Stimulated activated CD8-positive, alpha-beta memory T cell treated with anti-CD3 and anti-CD28 coated beads, Interleukin-4, amount 100 ng/mL, for 48 hours (primary cell): ENCODE measurements around the gene NAT10.
A peak's percentile ranks its signal among the peaks of the same experiment; 100 is the strongest.
"Not testable (repeated sequence)": the region's sequence is repeated elsewhere in the genome, so short reads cannot be mapped to it uniquely, and the experiment has no call there.

Experiments
- DNase-seq: peaks from one replicate; pipeline ENCODE4 v3.0.0-alpha.2; 2020

Gene NAT10

DNA sequence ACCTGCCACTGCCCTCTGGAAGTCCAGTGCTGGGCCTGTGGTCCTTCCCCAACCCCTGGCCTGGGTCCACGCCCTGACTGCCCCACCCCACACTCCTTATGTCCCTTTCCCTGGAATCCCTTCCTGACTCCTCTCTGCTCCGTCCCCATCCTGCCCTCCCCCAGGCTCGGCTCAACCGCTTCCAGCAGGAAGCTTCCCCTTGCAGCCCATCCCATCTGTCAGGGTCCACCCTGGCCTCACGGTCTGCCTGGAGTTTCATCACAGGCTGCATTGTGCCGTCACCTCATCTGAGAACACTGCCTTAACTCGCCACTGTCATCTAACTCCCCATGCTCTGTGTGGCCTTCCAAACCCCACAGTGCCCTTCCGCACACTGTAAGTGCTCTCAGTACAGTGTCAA is 64.3 kb downstream of the NAT10 start:
- no peak for DNase-seq

DNA sequence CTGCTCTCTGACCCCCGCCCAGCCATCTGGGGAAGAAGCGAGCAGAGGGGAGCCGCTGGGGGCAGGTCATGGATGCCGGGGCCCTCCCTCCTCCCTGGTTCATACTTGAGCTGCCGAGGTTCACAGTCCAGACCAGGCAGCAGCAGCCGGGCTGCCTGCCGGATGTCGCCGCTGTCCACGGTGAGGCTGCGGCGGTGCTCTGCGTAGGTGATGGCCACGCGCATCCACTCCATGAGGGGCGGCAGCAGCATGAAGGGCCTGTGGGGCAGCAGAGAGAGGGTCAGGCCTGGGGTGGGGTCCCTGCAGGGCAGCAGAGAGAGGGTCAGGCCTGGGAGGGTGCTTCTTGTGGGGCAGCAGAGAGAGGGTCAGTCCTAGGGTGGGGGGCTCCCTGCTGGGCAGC is 67.6 kb downstream of the NAT10 start:
- DNase-seq, result no peak

DNA sequence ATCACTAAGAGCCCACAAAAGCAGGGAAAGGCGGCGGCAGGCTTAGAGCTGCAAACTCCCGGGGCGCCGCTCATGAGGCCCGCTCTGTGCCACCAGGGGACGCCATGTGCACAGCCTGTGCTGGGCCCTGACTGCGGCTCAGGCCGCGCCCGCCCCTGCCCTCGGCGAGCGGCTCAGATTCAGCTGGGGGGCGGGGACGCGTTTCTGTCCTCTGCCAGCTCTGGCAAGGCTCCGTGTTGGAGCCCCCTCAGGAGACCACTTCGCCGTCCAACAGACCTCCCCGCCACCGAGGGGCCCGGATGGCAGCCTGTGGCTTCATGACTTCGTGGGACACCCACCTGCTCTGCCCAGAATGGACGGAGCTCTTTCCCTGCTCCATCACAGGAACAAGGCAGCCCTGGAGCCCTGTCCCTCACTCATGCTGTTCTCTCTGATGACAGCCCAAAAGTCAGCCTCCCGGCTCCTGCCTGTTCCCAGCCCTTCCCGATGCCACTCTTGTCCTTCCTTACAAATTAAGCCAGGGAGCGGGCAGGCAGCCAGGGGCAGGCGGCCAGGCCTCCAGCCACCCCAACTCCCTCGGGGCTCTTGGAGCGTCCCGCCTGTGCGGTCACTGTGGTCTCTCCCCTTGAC is 69.1 kb downstream of the NAT10 start:
- peak; percentile 91 for DNase-seq

DNA sequence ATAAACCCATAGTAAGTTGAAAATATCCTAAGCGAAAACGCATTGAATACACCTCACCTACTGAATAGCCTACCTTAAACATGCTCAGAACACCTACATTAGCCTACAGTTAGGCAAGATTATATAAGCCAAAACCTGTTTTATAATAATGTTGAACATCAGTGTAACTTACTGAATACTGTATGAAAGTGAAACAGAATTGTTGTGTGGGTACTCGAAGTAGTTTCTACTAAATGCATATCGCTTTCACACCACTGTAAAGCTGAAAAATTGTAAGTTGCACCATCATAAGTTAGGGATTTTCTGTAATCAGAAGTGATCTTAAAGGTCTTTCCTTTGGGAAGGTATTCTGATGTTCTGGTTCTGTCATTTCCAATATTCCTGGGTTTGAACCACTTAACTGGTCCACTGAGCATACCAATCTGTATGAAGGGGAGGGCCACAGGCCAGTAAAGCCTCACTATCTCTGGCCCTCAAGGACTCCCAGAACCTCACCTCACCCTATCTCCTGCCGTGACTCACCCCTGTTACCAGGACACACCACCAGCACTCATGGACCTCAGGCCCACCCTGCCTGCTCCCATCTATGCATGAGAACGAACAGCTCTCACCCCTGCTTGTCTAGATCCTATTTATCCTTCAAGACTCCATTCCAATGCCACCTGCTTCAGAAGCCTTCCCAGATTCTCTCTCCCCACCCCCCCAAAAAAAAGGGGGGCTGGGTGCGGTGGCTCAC is 70.0 kb downstream of the NAT10 start:
- no peak for DNase-seq

DNA sequence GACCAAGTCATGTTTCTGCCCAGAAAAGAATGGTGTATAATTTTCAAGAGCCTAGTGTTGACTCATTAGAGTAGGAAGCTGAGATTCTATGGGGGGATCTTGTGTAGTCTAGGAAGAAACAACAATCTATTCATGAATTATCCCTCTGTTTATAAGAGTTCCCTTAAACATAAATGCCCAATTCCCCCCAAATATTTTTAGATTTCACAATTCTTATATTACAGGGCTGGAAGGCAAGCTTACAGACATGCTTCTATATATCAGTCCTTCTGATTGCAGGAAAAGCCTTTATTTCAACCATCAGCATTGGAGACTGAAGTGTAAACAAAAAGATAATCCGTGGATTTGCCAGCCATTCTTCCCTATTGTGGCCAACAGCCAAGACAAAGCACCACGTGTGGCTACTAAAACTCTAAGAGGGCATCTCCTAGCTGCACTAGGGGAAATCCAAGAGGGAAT is 71.4 kb downstream of the NAT10 start:
- no peak for DNase-seq

DNA sequence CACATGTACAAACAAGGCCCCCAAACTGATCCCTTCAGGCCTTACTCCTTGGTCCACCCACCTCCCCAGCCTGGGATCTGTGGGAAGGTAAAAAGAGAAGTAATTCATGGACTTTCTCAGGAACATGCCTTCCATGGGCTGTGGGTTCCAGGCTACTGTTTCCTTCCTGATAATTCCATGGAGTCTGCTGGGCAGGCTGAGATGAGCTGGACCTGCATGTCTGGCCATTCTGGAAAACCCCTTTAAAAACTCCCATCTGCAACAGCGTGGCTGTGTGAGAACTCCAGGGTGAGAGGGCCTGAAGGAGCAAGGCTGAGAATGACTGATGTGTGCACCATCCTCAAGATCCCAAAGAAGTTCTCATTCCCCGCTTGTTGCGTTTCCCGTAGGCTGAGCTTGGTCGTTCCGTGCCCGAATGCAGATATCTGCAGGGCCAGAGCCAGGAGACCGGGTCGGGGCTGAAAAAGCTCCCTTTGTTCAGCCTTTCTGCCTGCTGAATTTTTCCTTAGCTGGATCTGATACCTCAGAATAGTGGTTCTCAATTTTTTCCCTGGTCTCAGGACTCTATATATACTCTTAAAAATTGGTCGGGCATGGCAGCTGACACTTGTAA is 72.9 kb downstream of the NAT10 start:
- DNase-seq, result no peak

DNA sequence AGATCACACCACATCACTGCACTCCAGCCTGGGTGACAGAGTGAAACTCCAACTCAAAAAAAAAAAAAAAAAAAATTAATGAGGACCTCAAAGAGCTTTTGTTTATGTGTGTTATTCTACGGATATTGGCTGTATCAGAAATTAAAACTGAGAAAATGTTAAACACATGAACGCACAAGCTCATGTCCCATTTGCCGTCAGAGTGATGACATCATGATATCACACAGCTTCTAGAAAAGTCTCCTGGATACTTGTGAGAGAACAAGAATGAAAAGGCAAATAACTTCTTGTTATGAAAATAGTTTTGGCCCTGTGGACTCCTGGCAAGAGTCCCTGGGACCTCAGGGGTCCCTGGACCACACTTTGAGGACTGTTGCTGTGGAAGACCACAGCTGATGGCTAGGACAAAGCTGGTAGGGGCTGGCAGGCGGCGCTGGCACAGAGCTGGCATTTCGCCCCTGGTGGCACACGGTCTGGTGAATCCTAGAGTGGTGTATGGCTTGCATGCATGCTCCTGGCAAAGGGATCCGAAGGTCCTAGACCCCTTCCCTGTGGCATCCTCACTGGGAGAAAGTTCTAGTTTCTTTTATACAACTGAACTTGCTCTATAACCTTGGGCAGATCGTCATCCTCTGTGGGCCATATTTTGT is 73.7 kb downstream of the NAT10 start:
- no peak for DNase-seq

DNA sequence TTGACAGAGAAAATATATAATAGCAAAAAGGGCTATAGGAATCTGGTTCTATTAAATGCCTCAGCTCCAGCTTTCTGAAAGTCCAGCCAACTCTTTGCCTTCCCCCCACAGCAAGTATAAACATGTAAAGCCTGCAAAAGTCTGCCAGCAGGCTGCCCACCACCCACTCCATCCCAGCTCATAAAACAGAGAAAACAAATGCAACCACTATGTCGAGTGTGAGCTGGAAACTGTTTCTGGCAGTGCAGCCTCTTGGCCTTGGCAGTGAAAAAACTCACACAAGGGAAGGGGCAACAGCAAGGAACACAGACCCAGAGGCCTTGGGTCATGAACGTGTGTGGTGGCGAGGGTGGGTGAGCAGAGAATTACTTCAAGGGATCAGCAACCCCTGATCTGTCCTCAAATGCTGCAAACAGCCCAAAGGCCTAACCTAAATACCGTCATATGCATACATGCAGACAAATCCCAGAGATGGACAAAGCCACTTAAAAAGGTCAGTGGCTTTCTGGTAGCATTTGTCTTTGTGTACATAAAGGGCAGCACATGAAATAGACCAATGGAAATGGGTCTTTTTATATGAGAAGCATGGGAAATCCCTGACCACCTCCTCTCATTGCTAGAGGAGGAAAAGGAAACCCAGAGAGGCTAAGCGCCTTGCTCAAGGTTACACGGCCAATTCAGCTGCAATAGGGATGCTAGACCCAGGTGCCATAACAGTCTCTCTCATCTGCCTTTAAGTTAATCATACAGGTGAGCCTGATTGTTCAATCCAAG is 74.8 kb downstream of the NAT10 start:
- DNase-seq, result no peak

DNA sequence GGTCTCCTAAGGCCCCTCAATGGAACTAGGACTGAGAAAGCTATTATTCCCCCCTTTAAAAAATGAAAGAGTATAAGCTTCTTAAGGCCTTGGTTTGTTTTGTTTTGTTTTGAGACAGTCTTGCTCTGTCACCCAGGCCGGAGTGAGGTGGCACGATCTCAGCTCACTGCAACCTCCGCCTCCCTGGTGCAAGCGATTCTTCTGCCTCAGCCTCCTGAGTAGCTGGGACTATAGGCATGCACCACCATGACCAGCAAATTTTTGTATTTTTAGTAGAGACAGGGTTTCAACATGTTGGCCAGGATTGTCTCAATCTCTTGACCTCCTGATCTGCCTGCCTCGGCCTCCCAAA is 75.4 kb downstream of the NAT10 start:
- DNase-seq, result not testable (repeated sequence)

DNA sequence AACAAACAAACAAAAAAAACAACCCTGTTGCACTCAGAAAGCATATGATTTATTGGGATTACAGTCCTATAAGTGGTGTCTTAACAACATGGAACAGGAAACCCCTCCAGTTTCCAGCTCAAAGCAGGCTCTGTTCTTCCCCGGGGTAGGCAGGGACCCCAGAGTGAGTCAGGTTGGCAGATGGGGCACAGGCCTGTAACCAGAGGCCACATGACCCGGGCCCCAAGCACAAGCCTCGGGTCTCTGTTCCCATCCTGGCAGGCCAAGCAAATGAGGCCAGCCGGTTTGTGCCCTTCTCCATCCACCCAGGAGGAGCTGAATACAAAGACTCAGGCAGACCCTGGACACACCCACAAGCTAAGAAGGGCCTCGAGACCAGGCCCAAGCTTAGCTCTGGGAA is 75.8 kb downstream of the NAT10 start:
- DNase-seq, result no peak

DNA sequence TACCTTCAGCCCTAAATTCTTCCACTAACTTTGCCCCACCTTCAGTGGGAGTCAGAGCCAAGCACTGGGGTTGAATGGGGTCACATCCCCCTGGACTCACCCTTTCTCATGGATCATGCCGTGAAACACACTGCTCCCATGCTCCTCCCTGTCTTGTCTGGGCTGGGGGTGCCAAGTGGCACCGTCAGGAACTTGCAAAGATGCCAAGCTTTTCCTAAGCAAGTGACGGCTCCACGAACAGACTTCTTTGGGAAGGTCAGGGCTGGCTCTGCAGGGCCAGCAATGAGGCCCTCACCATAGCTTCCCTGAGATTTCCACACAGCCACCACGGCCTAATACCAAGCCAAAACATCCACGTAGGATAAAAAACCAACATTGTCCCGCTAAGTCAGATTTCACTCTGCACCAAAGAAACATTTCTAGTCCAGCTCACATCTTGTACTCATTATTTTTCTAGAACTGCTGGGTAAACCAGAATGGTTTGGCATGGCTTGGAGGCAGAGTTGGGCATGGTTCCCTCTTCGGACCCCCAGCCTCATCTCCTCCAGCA is 76.5 kb downstream of the NAT10 start:
- no peak for DNase-seq

DNA sequence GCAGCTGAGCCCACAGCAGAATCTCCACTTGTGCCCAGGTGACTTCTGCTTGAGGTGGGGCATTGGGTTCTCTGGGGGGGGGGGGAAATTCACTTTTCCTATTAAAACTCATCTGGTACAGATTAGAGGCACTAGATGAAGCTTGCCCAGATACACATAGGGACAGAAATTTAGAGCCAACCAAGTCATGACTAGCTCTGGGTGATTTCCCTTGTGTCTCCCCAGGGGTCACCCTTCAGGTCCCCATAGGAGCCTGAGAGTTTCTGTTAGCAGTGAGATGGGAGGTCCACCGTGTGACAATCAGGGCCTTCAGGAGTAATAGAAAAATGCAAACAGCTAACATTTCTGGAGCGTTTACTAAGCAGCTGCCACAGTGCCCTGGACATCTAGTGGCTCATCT is 77.0 kb downstream of the NAT10 start:
- DNase-seq, result no peak

DNA sequence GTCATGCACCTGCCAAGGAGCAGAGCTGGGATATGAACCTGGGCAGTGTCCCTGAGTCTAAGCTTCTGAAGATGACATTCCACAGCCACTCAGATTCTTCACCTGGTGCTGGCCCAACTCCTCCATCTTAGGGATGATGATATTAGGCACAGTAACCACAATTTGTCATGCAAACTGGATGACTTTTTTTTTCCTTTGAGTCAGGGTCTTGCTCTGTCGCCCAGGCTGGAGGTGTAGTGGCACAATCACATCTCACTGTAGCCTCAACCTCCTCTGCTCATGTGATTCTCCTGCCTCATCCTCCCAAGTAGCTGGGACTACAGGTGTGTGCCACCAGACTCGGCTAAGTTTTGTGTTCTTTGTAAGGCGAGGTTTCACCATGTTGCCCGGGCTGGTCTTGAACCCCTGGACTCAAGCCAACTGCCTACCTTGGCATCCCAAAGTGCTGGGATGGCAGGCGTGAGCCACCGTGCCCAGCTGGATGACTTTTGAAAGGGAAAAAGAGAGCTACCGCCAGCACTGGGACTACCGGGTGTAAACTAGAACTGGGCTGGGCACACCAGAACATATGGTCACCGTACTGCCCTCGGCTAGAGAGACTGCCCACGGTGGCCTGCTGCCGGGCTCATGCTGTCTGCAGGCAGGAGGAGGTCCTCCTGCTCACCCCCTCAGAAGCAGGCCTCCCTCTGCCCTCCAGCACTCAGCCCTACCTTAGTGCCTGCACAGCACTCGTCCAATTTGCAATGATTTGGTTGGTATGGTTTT is 77.7 kb downstream of the NAT10 start:
- no peak for DNase-seq

DNA sequence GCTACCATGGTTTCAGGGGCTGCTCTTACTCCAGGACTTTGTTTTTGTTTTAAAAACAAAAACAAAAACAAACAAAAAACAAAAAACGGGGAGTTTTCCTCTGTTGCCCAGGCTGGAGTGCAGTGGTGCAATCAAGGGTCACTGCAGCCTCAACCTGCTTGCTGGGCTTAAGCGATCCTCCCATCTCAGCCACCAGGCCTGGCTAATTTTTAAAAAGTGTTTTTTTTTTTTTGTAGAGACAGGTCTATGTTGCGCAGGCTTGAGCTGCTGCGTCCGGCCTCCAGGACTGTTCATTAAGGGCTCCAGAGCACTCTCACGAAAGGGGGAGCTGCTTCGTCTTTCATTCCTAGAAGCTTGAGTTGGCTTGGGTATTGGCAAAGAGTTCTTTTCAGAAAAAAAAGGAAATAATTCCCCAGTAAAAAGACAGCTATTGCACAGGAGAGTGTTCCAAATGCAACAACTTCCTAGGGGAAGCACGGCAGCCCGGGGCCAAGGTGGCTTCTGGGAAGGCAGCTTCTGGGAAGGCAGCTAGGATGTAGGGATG is 78.5 kb downstream of the NAT10 start:
- no peak for DNase-seq

DNA sequence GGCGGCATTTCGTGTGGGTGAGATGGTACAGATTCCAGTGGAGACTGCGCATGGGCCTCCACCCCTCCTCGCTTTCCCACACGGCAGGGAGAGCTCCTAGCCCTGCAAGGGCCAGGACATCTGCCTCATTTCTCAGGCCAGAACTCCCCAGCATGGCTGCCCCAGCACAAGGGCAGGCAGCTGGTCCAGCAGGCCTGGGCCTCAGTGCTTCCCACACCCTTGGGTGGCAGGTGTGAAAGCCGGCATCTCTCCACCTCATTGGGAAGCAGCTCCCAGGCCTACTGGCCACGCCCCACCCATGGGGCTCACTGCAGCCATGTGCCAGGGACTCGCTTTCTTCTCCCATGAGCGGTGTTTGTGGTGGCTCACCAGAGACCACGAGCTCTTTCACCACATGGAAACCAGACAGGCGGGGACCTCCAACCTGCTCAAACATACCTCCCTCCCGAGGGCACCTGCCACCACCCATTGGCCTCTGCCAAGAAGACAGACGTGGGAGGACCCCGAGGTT is 79.1 kb downstream of the NAT10 start:
- DNase-seq, result no peak

DNA sequence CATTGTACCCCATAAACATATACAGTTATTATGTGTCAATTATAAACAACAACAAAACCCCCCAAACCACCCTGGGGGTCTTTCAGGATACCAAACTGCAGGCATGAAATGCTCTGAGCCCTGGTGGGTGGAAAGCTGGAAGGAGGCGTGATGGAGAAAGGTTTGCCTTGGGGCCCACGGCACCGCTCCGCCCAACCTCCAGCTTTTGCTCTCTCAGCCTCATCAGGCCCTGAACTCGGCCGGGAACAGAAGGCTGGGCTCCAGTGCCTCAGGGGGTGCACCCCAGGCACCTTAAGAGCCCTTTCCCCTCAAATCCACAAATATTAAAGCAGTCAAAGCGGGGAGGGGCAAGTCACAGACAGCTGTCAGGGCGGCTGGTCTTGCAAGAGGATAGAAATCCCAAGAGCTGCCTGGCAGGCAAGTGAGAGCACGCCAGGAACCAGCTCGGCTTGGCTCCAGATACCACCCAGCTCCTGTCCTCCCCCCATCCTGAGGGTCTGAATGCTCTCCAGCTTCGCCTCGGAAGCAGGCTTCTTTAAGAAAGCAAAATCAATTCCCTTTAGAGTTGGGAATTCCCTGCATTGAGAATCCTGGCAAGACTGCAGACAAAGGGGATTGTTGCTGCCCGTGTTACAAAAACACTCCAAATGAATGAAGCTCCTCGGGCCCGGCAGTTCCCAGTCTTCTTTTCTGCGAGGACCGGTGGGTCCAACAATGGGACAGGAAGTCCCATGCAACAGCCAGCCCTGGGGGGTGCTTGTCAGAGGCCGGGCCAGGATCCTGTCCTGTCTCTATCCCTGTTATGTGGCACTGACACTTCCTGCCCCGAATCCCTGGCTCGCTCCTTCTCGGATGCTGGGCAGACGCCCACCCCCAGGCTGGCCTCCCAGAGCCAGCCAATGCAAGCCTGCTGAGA is 80.8 kb downstream of the NAT10 start:
- DNase-seq, result no peak

DNA sequence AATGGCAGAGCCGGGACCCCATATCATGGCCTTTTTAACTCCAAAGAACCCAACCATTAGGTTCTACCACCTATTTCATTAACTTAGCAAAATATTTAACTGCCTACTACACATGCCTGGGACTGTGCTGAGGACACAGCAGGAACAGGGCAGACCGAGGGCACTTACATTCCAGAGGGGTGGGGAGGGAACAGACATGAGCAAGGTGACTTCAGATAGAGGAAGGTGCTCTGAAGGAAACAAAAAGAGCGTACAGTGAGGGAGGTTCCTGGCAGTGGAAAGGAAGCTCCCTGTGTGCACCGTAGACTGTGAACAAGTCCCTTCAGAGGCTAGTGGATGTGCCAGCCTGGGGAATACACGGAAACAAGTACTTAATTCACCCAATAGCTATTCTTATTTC is 82.8 kb downstream of the NAT10 start:
- DNase-seq, result no peak

DNA sequence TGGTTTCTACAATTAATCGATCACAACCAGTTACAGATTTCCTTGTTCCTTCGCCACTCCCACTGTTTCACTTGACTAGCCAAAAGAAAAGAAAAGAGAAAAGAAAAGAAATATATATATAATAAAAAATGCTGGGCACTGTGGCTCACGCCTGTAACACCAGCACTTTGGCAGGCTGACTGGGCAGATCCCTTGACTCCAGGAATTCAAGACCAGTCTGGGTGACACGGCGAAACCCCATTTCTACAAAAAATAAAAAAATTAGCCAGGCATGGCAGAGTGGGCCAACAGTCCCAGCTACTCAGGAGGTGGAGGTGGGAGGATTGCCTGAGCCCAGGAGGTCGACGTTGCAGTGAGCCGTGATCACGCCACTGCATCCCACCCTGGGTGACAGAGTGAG is 83.8 kb downstream of the NAT10 start:
- no peak for DNase-seq

DNA sequence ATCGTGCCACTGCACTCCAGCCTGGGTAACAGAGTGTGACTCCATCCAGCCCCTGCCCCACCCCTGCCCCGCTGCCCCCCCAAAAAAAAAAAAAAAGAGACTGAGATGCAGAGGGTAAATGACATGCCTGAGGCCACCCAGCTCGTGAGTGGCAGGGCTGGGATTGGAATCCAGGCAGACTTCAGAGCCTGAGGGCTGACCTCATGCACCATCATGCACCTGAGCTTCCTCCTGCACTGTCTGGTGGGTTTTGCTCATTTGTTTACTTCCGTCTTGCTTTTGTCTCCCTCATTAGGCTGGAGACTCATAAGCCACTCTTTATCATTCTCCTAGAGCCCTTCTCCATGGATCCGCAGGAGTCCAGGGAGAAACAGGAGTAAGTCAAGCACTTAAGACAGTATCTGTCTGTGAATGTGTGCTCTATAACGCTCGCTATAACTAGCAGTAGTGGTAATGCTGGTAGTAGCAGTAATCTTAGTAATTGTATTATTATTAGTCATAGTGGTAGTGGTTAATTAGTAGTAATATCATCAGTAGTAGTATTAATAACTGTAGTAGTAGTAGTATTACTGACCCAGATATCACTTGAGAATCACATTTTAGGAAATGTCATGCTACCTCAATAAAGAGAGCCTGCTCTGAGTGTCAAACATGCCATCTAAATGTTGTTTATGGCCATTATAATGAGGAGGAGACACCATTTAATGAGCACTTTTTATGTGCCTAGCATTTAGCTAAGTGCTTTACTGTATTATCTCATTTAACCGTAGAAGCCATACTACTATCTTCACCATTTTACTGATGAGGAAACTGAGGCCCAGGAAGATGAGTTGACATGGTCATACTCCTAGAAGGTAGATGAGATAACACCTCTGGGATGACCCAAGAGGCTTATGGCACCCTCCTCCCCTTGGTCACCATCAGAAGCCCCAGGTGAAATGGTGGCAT is 85.0 kb downstream of the NAT10 start:
- DNase-seq, result no peak
